HG03139 (cell line): ENCODE data around the gene CA10.

ENCODE experiments used
- ATAC-seq: cut with Tn5 transposase; IDR thresholded peaks from one replicate; pipeline ENCODE4 v1.9.1; 2021; ENCODE audit not compliant: unreplicated experiment

The CA10 gene

GRCh38 chr17:52158450-52159042 is at the start of gene CA10:
TSS of gene CA10 (minus strand) at chr17:52158714.
- no peak for ATAC-seq

GRCh38 chr17:52207796-52208195 is 49.3 kb upstream of the CA10 start:
- ATAC-seq: no peak

- no peak for ATAC-seq
Observed at GRCh38 chr17:52202520-52203080, 44.1 kb upstream of the CA10 start.

GRCh38 chr17:52201767-52202519 is 43.4 kb upstream of the CA10 start:
- ATAC-seq: no peak

- no peak for ATAC-seq
Observed at GRCh38 chr17:52191491-52191890, 33.0 kb upstream of the CA10 start.

- ATAC-seq: no peak
Observed at GRCh38 chr17:52181782-52182181, 23.3 kb upstream of the CA10 start.

GRCh38 chr17:52178012-52178411 is 19.5 kb upstream of the CA10 start:
- ATAC-seq: no peak

- no peak for ATAC-seq
Observed at GRCh38 chr17:52170963-52171572, 12.6 kb upstream of the CA10 start.

- ATAC-seq: no peak
Observed at GRCh38 chr17:52160136-52160567, 1.6 kb upstream of the CA10 start.

- ATAC-seq: no peak
Observed at GRCh38 chr17:52159246-52160135, 977 bp upstream of the CA10 start.

- no peak for ATAC-seq
Observed at GRCh38 chr17:52157603-52158449, 688 bp downstream of the CA10 start.

- ATAC-seq: no peak
Observed at GRCh38 chr17:52156576-52157570, 1.6 kb downstream of the CA10 start.

- no peak for ATAC-seq
Observed at GRCh38 chr17:52155301-52155700, 3.2 kb downstream of the CA10 start.

- no peak for ATAC-seq
Observed at GRCh38 chr17:52154466-52154865, 4.0 kb downstream of the CA10 start.

- no peak for ATAC-seq
Observed at GRCh38 chr17:52150935-52151334, 7.6 kb downstream of the CA10 start.

- no peak for ATAC-seq
Observed at GRCh38 chr17:52149626-52150025, 8.9 kb downstream of the CA10 start.

- ATAC-seq: no peak
Observed at GRCh38 chr17:52148969-52149351, 9.6 kb downstream of the CA10 start.

- ATAC-seq: no peak
Observed at GRCh38 chr17:52148288-52148968, 10.1 kb downstream of the CA10 start.
